GM21825 (cell line): ENCODE measurements around the gene DGLUCY.

Experiments
- ATAC-seq: cut with Tn5 transposase; IDR thresholded peaks from one replicate; pipeline ENCODE4 v1.9.1; 2021; ENCODE audit warnings: mild to moderate bottlenecking, moderate library complexity; ENCODE audit not compliant: unreplicated experiment

Gene DGLUCY

GRCh38 chr14:91273885-91274273, 160.0 kb downstream of the DGLUCY start:
- no peak for ATAC-seq

- no peak for ATAC-seq
These were observed 160.9 kb downstream of the DGLUCY start for GRCh38 chr14:91274796-91275195.
